Esophagus muscularis mucosa (tissue), 4 donors: ENCODE measurements around the gene ADCY9. TPM values are rescaled to one million over a fixed set of nuclear protein-coding genes. Genes with fewer than 3 reads are reported as not detected.
"Not testable (repeated sequence)": the region's sequence is repeated elsewhere in the genome, so short reads cannot be mapped to it uniquely, and the experiment has no call there.

ENCODE experiments used
- DNase-seq: peaks from one replicate; pipeline ENCODE4 v3.0.0-alpha.2; 2017; ENCODE audit errors: extremely low spot score
- H3K27ac ChIP-seq, 4 donors: fragments of 200-600 bp; sonication (generic); replicated peaks in 1 of 4; 1 replicate in 3 of 4; 2 replicates in 1 of 4; pipeline ENCODE4 v1.5.1; 2016 to 2019; ENCODE audit warnings: mild to moderate bottlenecking in 1 of 4
- H3K27me3 ChIP-seq, 4 donors: fragments of 200-600 bp; sonication (generic); one replicate each; pipeline versions ENCODE4 v1.5.1 to v1.6.0; 2016 to 2019
- H3K36me3 ChIP-seq, 4 donors: fragments of 200-600 bp; sonication (generic); one replicate each; pipeline ENCODE4 v1.5.1; 2016 to 2019
- H3K4me1 ChIP-seq, 4 donors: fragments of 200-600 bp; sonication (generic); one replicate each; pipeline ENCODE4 v1.5.1; 2016 to 2019
- H3K4me3 ChIP-seq, 4 donors: fragments of 200-600 bp; sonication (generic); 1 replicate in 2 of 4; 2 replicates in 2 of 4; pipeline ENCODE4 v1.5.1; 2016 to 2019; ENCODE audit warnings: mild to moderate bottlenecking in 4 of 4, moderate library complexity in 1 of 4
- H3K9me3 ChIP-seq, 4 donors: fragments of 200-600 bp; sonication (generic); 1 replicate in 3 of 4; 2 replicates in 1 of 4; pipeline ENCODE4 v1.5.1; 2016 to 2019
- EP300 ChIP-seq: sonication (generic); formaldehyde crosslinking; IDR thresholded peaks from one replicate; pipeline ENCODE4 v1.6.1; 2017; ENCODE audit warnings: antibody characterized with exemption
- POLR2A ChIP-seq: fragments of 450-650 bp; IDR thresholded peaks from one replicate; pipeline ENCODE4 v1.6.1; 2017; ENCODE audit warnings: antibody characterized with exemption, moderate library complexity, mild to moderate bottlenecking, low read depth
- POLR2AphosphoS5 ChIP-seq, 2 donors: sonication (generic); formaldehyde crosslinking; IDR thresholded peaks; one replicate each; pipeline ENCODE4 v1.6.1; 2017; ENCODE audit warnings: antibody characterized with exemption in 2 of 2
- WGBS: methylation state at CpG from one replicate; pipeline ENCODE4 v1.1.5; 2018; 5-methylcytosine and 5-hydroxymethylcytosine counted together
- intact Hi-C: fragments of 100-400 bp; cut with DNase I; formaldehyde crosslinking; loops from one replicate; pipeline ENCODE4 v1.15.1; 2023
- total RNA-seq, 4 donors: library from RNA; depleted of rRNA; stranded (reverse); fragments of >200 nt; gene quantifications; one replicate each; pipeline versions ENCODE4 v1.1.0 to v1.2.1, GENCODE V29; 2016
- TF ChIP-seq, protein P1 (sequence below), 3 experiments: fragments of 200-600 bp in 2 of 3; fragments of 450-650 bp in 1 of 3; sonication (generic) in 2 of 3; IDR thresholded peaks; one replicate each; pipeline ENCODE4 v1.5.1; 2017 to 2019; ENCODE audit warnings: antibody characterized with exemption in 3 of 3, mild to moderate bottlenecking in 2 of 3, moderate library complexity in 1 of 3

Gene ADCY9
- total RNA-seq, 4 donors from 2014 or later: 35.8 to 72.9 (median 55.7) TPM

DNA sequence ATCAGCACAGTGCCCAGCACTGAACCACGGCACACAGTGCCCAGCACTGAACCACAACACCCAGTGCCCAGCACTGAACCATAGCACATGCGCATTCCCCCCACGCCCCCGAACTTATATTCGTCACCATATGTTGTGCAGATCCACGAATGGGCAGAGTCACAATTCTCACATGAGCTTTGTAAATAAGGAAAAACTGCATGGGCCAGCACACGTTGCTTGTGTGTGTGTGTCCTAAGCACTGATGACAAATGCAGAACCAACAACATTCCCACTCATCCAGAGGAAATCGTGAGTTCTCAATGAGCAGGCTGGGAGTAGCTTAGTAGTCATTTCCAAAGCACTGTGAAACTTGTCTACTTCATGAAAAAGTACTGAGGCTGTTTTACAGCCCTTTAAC is 70.0 kb downstream of the ADCY9 start:
- intact Hi-C loops: no loop called here
- Histone ChIP-seq H3K27ac (peak overlapping the region in 1 of 4 donors; percentile 13), H3K36me3 (no peaks in the 10 kb centered on the region), H3K4me1 (peaks cover 21 to 33% (median 27%) of the 10 kb centered on the region in 4 donors), H3K9me3 (no peaks in the 10 kb centered on the region), H3K27me3 (no peaks in the 10 kb centered on the region), H3K4me3 (no peak overlapping the region)
- 92% methylated on average over 7 of the region's 8 CpGs for WGBS
- DNase-seq: no peak
- TF ChIP-seq POLR2A: no peak
- TF ChIP-seq EP300: no peak
- no peak for TF ChIP-seq POLR2AphosphoS5 (IDR thresholded peaks at IDR 0.05)
- TF ChIP-seq, protein P1, sequence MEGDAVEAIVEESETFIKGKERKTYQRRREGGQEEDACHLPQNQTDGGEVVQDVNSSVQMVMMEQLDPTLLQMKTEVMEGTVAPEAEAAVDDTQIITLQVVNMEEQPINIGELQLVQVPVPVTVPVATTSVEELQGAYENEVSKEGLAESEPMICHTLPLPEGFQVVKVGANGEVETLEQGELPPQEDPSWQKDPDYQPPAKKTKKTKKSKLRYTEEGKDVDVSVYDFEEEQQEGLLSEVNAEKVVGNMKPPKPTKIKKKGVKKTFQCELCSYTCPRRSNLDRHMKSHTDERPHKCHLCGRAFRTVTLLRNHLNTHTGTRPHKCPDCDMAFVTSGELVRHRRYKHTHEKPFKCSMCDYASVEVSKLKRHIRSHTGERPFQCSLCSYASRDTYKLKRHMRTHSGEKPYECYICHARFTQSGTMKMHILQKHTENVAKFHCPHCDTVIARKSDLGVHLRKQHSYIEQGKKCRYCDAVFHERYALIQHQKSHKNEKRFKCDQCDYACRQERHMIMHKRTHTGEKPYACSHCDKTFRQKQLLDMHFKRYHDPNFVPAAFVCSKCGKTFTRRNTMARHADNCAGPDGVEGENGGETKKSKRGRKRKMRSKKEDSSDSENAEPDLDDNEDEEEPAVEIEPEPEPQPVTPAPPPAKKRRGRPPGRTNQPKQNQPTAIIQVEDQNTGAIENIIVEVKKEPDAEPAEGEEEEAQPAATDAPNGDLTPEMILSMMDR (IDR thresholded peaks at IDR 0.05): no peak

DNA sequence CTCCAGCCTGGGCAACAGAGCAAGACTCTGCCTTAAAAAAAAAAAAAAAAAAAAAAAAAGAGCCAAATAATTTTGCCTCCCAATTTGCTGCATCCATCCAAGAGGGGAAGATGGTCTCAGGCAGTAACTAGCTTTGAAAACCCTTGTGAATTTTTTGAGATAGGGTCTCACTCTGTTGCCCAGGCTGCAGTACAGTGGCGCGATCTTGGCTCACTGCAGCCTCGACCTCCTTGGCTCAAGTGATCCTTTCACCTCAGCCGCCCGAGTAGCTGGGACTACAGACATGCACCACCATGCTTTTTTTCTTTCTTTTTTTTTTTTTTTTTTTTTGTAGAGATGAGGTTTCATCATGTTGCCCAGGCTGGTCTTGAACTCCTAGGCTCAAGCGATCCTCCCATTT is 70.7 kb downstream of the ADCY9 start:
- 92% methylated on average over 6 of the region's 6 CpGs for WGBS
- H3K27ac ChIP-seq: peak overlapping the region in 2 of 4 donors; percentile 13 to 57
- H3K9me3 ChIP-seq, intact Hi-C loops, H3K36me3 ChIP-seq, DNase-seq, H3K4me3 ChIP-seq, H3K27me3 ChIP-seq: not testable (repeated sequence)
- H3K4me1 ChIP-seq: peaks cover 21 to 33% (median 27%) of the 10 kb centered on the region in 4 donors

DNA sequence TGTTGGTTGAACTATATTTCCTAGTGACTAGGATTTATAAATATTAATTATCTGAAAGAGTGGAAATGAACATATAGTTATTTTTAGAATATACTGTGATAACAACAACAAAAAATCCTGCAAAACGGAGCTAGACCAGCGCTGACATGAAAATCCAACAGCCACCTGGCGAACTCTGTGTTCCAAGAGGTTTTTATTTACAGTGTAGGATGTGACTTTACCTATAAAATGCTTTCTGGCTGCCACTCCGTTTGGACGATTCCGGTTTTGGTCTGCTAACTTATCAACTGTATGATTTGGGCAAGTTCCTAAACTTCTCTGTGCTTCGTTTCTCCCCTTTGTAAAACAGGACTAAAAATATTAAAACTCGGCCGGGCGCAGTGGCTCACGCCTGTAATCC is 73.7 kb downstream of the ADCY9 start:
- WGBS: 92% methylated on average over 11 of the region's 11 CpGs
- no peak for DNase-seq
- TF ChIP-seq, protein P1 (IDR thresholded peaks at IDR 0.05): no peak
- no peak for TF ChIP-seq POLR2A
- no peak for TF ChIP-seq POLR2AphosphoS5 (IDR thresholded peaks at IDR 0.05)
- TF ChIP-seq EP300: no peak
- Histone ChIP-seq H3K4me3 (no peak overlapping the region), H3K4me1 (peaks cover 16 to 19% (median 18%) of the 10 kb centered on the region in 4 donors), H3K27ac (no peak overlapping the region), H3K36me3 (no peaks in the 10 kb centered on the region), H3K27me3 (no peaks in the 10 kb centered on the region), H3K9me3 (no peaks in the 10 kb centered on the region)
- intact Hi-C loops: no loop called here

DNA sequence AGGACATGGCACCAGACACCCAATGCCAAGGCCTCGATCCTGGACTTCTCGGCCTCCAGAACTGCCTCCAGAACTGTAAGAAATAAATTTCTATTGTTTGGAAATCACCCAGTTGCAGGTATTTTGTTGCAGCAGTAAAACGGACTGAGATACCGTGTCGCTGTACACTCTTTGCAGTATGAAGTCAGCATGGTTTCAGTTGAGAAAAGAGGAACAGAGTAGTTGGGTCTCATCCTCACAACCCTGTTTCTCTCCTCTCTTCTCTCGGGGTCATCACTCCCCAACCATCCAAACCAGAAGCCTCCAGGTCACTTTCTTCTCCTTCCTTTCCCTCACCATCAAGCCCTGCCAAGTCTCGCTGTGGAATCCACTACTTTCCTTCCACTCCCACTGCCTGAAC is 77.8 kb downstream of the ADCY9 start:
- Histone ChIP-seq H3K27me3 (no peaks in the 10 kb centered on the region), H3K36me3 (no peaks in the 10 kb centered on the region), H3K4me1 (peaks cover 0 to 3% (median 1%) of the 10 kb centered on the region in 4 donors), H3K9me3 (no peaks in the 10 kb centered on the region), H3K4me3 (no peak overlapping the region), H3K27ac (no peak overlapping the region)
- intact Hi-C loops: no loop called here
- DNase-seq: no peak
- WGBS: 91% methylated on average over 7 of the region's 7 CpGs
- no peak for TF ChIP-seq POLR2A
- TF ChIP-seq, protein P1 (IDR thresholded peaks at IDR 0.05): no peak
- TF ChIP-seq POLR2AphosphoS5 (IDR thresholded peaks at IDR 0.05): no peak
- no peak for TF ChIP-seq EP300

DNA sequence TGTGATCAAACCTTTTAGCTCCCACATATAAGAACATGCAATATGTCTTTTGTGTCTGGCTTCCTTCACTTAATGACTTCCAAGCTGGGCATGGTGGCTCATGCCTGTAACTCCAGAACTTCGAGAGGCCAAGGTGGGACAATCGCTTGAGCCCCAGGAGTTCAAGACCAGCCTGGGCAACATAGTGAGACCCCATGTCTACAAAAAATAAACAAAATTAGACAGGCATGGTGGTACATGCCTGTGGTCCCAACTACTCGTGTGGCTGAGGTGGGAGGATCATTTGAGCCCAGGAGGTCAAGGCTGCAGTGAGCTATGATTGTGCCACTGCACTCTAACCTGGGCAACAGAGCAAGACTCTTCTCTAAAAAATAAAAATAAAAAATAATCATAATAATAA is 79.3 kb downstream of the ADCY9 start:
- WGBS: 93% methylated on average over 3 of the region's 3 CpGs
- H3K27ac ChIP-seq, H3K9me3 ChIP-seq, intact Hi-C loops, H3K4me3 ChIP-seq, DNase-seq, H3K36me3 ChIP-seq, H3K27me3 ChIP-seq: not testable (repeated sequence)
- peaks cover 0 to 16% (median 9%) of the 10 kb centered on the region in 4 donors for H3K4me1 ChIP-seq

DNA sequence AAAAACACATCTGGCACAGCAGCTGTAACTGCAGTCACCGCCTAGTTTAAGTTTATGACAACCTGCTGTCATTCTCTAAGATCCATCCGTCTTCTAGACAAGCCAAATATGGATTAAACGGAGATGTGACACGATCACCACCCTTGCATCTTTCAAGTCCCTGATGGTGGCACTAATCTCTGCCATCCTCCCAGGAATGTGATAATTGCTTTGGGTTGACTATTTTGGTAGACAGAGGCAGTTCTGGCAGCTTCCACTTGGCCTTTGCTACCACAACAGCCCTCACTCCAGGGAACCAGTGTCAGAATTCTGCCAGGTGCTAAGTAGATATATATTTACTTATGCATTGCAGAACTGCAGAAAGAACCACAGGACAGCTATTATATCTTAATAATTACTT is 81.3 kb downstream of the ADCY9 start:
- intact Hi-C loops: no loop called here
- Histone ChIP-seq H3K4me1 (peaks cover 0 to 16% (median 9%) of the 10 kb centered on the region in 4 donors), H3K4me3 (no peak overlapping the region), H3K27me3 (no peaks in the 10 kb centered on the region), H3K9me3 (no peaks in the 10 kb centered on the region), H3K27ac (no peak overlapping the region), H3K36me3 (no peaks in the 10 kb centered on the region)
- TF ChIP-seq POLR2A (no peak), EP300 (no peak), POLR2AphosphoS5 (IDR thresholded peaks at IDR 0.05) (no peak)
- TF ChIP-seq, protein P1 (IDR thresholded peaks at IDR 0.05): no peak
- DNase-seq: no peak
- whole genome bisulfite sequencing: 98% methylated on average over 4 of the region's 4 CpGs
